Measurements from ENCODE around the gene C1QA.
"Not testable (repeated sequence)": the region's sequence is repeated elsewhere in the genome, so short reads cannot be mapped to it uniquely, and the experiment has no call there.

C1QA gene

GRCh38 chr1:22673486-22674409, 37.3 kb downstream of the C1QA start:
- DNase-seq (ENCODE audit: low read depth, low spot score), result peak; percentile 35

GRCh38 chr1:22674410-22674749, 38.0 kb downstream of the C1QA start:
- no peak for DNase-seq (ENCODE audit: low read depth, low spot score)

GRCh38 chr1:22676151-22676550, 39.7 kb downstream of the C1QA start:
- DNase-seq (ENCODE audit: low read depth, low spot score), result not testable (repeated sequence)

GRCh38 chr1:22676916-22677583, 40.6 kb downstream of the C1QA start:
- DNase-seq (ENCODE audit: low read depth, low spot score), result no peak

DNA sequence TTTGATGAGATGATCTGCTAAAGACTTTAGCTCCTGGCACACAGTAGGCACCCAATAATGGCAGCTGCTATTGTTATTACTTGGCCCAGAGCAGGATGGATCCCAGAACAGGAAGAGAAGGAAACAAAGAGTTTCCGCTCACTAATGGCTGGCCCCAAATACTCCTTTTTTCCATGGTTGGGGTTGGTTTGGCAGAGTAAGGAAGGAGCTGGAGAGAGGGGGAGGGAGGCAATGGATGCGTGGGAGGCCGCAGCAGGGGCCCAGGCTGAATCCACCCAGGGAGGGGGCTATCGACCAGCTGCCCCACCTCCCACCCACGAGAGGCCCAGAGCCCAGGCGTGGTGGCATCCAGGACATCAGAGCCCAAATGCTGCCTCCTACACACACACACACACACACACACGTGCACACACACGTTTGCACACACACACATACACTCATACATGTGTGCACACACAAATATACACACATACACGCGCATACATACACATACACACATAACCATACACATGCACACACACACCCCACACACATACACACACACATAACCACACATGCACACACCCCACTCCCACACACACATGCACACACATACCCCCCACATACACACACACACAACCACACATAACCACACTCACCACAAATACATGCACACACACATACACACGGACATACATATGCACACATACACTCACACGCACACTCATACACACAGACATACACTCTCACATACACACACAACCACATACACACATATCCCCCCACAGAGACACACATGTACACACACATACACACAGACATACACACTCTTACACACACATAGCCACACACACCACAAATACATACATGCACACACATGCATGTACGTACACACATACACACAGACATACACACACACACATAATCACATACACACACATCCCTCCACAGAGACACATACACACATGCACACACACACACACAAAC, 41.8 kb downstream of the C1QA start:
- no peak for DNase-seq (ENCODE audit: low read depth, low spot score)

GRCh38 chr1:22680726-22681125, 44.3 kb downstream of the C1QA start:
- no peak for DNase-seq (ENCODE audit: low read depth, low spot score)

- DNase-seq (ENCODE audit: low read depth, low spot score), result no peak
These were observed 45.3 kb downstream of the C1QA start for GRCh38 chr1:22681556-22682276.

DNA sequence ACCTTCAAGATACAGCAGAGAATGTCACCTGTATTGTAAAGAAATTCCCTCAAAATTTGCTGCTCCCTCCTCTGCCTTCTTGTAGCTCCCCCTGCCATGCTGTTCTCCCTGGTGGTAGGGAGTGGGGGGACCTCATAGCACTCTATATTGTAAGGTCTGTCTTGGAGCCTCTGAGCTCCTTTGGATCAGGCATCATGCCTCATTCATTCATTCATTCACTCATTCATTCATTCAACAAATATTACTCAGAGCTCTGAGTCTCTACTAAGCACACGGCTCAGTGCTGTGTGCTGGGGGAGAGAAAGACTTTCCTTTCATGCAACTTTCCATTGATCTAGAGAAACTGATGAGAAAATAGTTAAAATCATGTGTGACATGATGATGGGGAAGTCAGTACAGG, 47.1 kb downstream of the C1QA start:
- DNase-seq (ENCODE audit: low read depth, low spot score), result no peak

- no peak for DNase-seq (ENCODE audit: low read depth, low spot score)
These were observed 49.2 kb downstream of the C1QA start for GRCh38 chr1:22685591-22686059.

- DNase-seq (ENCODE audit: low read depth, low spot score), result no peak
These were observed 50.8 kb downstream of the C1QA start for GRCh38 chr1:22687191-22687590.

DNA sequence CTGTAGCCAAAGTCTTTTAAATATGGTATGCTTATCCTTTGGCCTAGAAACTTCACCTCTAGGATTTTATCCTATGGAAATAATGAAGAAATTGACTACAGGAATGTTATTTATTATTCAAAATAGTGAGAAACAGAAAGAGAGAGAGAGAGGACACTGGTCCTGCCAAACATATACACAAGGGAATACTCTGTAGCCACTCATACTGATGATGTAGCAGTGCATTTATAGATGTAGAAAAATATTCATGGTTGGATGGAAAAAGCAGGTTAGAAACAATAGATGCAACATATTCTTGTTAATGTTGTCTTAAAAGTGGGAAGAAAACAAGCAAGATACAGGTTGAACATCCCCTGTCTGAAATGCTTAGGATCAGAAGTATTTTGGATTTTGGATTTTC, 52.0 kb downstream of the C1QA start:
- DNase-seq (ENCODE audit: low read depth, low spot score), result no peak
